ENCODE results near the gene CNTNAP4.

DNA sequence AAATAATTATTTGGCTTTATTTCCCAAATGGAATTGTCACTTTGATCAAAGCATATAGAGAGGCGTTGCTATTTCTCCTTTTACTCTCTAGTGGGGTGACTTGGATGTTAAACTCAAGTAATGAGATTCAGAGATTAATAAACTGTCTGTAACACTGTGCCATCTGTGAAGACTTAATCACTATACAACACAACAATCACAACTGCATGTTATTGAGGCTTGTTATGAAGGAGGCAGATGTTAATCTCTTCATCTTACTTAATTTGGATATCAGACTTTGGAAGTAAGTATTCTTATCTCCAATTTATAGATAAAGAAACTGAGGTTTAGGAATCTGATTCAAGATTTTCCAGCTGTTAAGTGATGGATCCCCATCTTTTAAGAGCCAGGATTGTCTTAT is 132.5 kb downstream of the CNTNAP4 start:
- TF ChIP-seq CTCF (optimal IDR thresholded peaks at IDR 0.05 in 1 of 3, IDR thresholded peaks at IDR 0.05 in 1 of 3, conservative IDR thresholded peaks at IDR 0.05 in 1 of 3; ENCODE audit: extremely low read depth in 1 of 3, insufficient read depth in 2 of 3, low read length in 3 of 3) (no peak), EZH2 (IDR thresholded peaks at IDR 0.05; ENCODE audit: low read length) (no peak)

Data from keratinocyte (primary cell).